Renal cortex interstitium (tissue), 11 donors: ENCODE measurements around the gene MTFMT. TPM values are rescaled to one million over a fixed set of nuclear protein-coding genes. Genes with fewer than 3 reads are reported as not detected.

Experiments used
- DNase-seq, 11 donors: peaks; one replicate each; pipeline ENCODE4 v3.0.0-alpha.2; 2013; ENCODE audit warnings: low read depth in 9 of 11, low spot score in 4 of 11; ENCODE audit errors: extremely low read depth in 1 of 11
- polyA plus RNA-seq, 3 donors: library from polyadenylated mRNA; unstranded; fragments of 120-200 nt; gene quantifications; one replicate each; pipeline ENCODE4 v1.2.1, GENCODE V29; 2013; ENCODE audit not compliant: insufficient read length in 3 of 3

Gene MTFMT
- polyA plus RNA-seq, 3 donors: 14.3 to 19.4 (median 15.7) TPM

GRCh38 chr15:64954395-64954794, 75.0 kb downstream of the MTFMT start:
- DNase-seq: no peak

GRCh38 chr15:64951777-64952418, 77.5 kb downstream of the MTFMT start:
- no peak for DNase-seq

Other genes with a start within 250 kb of the MTFMT start
- 10 to 100 TPM; 11.6 to 17.4 (median 12.7) TPM for gene PIF1, start 204.0 kb downstream of the MTFMT start, polyA plus RNA-seq
- 10 to 100 TPM; 15.4 to 19.6 (median 18.9) TPM for gene PLEKHO2, start 187.7 kb downstream of the MTFMT start, polyA plus RNA-seq
- gene ANKDD1A, start 117.7 kb downstream of the MTFMT start, polyA plus RNA-seq: 1 to 10 TPM; 5.3 to 8.5 (median 6.0) TPM
- gene SPG21, start 39.7 kb downstream of the MTFMT start, polyA plus RNA-seq: 100 to 1,000 TPM in 2 of 3 donors, 10 to 100 TPM in 1; 97.8 to 121 (median 113) TPM
- 10 to 100 TPM; 10.5 to 12.8 (median 10.9) TPM for gene SLC51B, start 15.7 kb upstream of the MTFMT start, polyA plus RNA-seq
- gene RASL12, start 38.4 kb upstream of the MTFMT start, polyA plus RNA-seq: 1 to 10 TPM; 5.7 to 8.4 (median 5.7) TPM
- gene KBTBD13, start 47.1 kb upstream of the MTFMT start, polyA plus RNA-seq: under 1 TPM; 0.03 to 0.12 (median 0.05) TPM
- gene UBAP1L, start 85.6 kb upstream of the MTFMT start, polyA plus RNA-seq: 1 to 10 TPM; 3.9 to 9.1 (median 4.3) TPM
- 10 to 100 TPM; 28.5 to 32.4 (median 30.4) TPM for gene PDCD7, start 104.2 kb upstream of the MTFMT start, polyA plus RNA-seq
- gene CLPX, start 155.7 kb upstream of the MTFMT start, polyA plus RNA-seq: 10 to 100 TPM; 64.3 to 75.7 (median 73.0) TPM
- 1 to 10 TPM; 3.1 to 3.5 (median 3.2) TPM for gene CILP, start 181.8 kb upstream of the MTFMT start, polyA plus RNA-seq